Endothelial cell (in vitro differentiated cells): Measurements from ENCODE around the gene CDH20. TPM values are rescaled to one million over a fixed set of nuclear protein-coding genes. Genes with fewer than 3 reads are reported as not detected.

ENCODE experiments used
- DNase-seq: peaks from one replicate; pipeline ENCODE4 v3.0.0; 2021; ENCODE audit warnings: low spot score
- H3K27ac Mint-ChIP-seq: one replicate; pipeline ENCODE4 v1.8.0; 2021; ENCODE audit warnings: mixed read lengths, inconsistent platforms; ENCODE audit not compliant: unreplicated experiment
- H3K27me3 Mint-ChIP-seq: one replicate; pipeline ENCODE4 v1.8.0; 2021; ENCODE audit warnings: mild to moderate bottlenecking, moderate library complexity, mixed read lengths, inconsistent platforms; ENCODE audit not compliant: unreplicated experiment
- H3K36me3 Mint-ChIP-seq: one replicate; pipeline ENCODE4 v1.8.0; 2021; ENCODE audit warnings: mild to moderate bottlenecking, low read depth, mixed read lengths, inconsistent platforms; ENCODE audit not compliant: unreplicated experiment
- H3K4me1 Mint-ChIP-seq: one replicate; pipeline ENCODE4 v1.8.0; 2021; ENCODE audit warnings: mild to moderate bottlenecking, mixed read lengths, inconsistent platforms; ENCODE audit not compliant: unreplicated experiment
- H3K4me3 Mint-ChIP-seq: one replicate; pipeline ENCODE4 v1.8.0; 2021; ENCODE audit warnings: mild to moderate bottlenecking, mixed read lengths, inconsistent platforms; ENCODE audit not compliant: unreplicated experiment
- H3K9me3 Mint-ChIP-seq: one replicate; pipeline ENCODE4 v1.8.0; 2021; ENCODE audit warnings: mixed read lengths, inconsistent platforms; ENCODE audit not compliant: unreplicated experiment
- total RNA-seq: library from RNA; stranded (reverse); fragmentation: NEBNext Ultra II Directional; extraction: Animal tissue kit (Norgen Biotek cat#: 25700); gene quantifications from one replicate; pipeline ENCODE4 v1.2.1, GENCODE V29; 2021; ENCODE audit not compliant: unreplicated experiment
- TF ChIP-seq, protein P1 (sequence below): fragments of 200-600 bp; sonication (generic); IDR thresholded peaks from one replicate; pipeline ENCODE4 v1.5.0; 2021; ENCODE audit warnings: antibody characterized with exemption; ENCODE audit not compliant: unreplicated experiment

The CDH20 gene
- total RNA-seq, 1 donor from 2014 or later, result not detected

DNA sequence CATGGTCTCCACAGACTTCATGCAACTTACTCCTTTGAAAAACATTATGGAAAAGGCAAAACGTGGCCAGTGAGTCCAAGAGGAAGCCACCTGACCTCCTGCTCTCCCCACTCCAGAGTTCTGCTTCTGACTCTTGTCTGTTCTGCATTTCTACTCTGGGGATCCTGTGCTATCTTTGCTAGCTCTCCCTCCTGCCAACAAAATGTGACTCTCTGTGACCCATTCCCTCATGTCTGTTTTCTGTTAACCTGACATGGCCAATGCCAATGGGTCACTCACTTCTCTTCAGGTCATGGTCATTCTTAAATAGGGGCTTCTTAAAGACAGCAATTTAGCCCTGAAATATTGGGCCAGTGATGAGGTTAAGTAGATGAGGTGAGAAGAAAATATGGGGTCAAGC, 210.3 kb downstream of the CDH20 start:
- no peak overlapping the region for H3K4me3 Mint-ChIP-seq
- peaks cover 5% of the 10 kb centered on the region for H3K4me1 Mint-ChIP-seq
- no peaks in the 10 kb centered on the region for H3K36me3 Mint-ChIP-seq
- TF ChIP-seq, protein P1, sequence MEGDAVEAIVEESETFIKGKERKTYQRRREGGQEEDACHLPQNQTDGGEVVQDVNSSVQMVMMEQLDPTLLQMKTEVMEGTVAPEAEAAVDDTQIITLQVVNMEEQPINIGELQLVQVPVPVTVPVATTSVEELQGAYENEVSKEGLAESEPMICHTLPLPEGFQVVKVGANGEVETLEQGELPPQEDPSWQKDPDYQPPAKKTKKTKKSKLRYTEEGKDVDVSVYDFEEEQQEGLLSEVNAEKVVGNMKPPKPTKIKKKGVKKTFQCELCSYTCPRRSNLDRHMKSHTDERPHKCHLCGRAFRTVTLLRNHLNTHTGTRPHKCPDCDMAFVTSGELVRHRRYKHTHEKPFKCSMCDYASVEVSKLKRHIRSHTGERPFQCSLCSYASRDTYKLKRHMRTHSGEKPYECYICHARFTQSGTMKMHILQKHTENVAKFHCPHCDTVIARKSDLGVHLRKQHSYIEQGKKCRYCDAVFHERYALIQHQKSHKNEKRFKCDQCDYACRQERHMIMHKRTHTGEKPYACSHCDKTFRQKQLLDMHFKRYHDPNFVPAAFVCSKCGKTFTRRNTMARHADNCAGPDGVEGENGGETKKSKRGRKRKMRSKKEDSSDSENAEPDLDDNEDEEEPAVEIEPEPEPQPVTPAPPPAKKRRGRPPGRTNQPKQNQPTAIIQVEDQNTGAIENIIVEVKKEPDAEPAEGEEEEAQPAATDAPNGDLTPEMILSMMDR, result no peak
- H3K9me3 Mint-ChIP-seq, result no peaks in the 10 kb centered on the region
- DNase-seq, result no peak
- H3K27me3 Mint-ChIP-seq, result peaks cover 3% of the 10 kb centered on the region
- H3K27ac Mint-ChIP-seq, result no peak overlapping the region

DNA sequence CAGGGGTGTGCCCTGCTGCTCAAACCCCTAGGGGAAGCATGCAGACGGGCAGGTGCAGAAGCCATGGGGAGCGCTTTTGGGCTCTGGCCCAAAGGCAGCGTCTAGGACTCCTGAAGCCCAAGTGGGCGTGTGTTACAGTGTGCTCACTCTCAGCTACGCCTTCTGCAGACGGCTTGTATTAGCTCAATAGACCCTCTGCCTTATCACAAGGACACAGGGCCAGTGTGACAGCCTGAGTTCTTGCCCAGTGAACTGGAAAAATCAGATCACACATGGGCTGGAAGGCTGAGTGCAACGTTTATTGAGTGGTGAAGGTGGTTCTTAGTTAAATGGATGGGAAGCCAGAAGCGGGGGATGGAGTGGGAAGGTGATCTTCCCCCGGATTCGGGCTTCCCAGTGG, 210.9 kb downstream of the CDH20 start:
- TF ChIP-seq, protein P1, result no peak
- no peak for DNase-seq
- Mint-ChIP-seq H3K36me3 (no peaks in the 10 kb centered on the region), H3K4me3 (no peak overlapping the region), H3K27me3 (peaks cover 3% of the 10 kb centered on the region), H3K4me1 (peaks cover 6% of the 10 kb centered on the region), H3K9me3 (no peaks in the 10 kb centered on the region), H3K27ac (no peak overlapping the region)

DNA sequence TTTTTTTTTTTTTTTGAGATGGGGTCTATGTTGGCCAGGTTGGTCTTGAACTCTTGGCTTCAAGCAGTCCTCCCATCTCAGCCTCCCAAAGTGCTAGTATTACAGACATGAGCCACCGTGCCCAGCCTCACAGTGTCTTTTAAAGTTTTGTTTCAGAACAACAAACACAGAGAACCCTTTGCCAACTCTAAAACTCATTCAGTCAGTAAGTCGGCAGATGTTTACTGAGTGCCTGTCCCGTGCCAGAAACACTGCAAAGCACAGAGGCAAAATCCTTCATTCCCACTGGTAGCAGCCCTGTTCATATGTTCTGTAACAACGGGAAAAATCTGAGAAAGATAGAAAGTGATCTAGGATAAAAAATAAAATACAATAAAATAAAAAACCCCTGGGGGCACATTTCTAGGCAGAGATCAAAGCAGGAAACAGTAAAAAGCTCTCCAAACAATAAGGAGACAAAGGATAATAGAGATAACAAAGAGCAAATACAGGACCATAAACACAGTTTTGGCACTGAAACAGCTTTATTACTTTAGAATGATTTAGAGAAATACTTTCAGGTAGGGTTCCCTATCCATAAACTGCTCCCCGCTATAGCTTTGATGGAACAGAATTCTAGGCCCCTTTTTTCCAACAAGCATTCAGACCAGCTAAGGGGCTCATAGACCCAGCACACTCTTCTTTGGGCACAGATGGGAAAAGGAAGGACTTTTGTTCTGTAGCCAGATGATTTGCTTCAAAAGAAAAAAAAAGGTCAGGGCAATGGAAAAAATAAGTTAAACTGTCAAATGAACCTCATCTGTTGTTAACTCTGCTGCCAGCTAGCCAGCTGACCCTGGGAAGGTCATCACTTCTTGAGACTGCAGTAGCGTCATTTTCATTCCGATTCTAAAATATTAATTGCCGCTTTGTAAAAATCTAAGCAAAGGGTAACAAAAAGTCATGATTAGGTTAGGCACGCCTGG, 212.3 kb downstream of the CDH20 start:
- Mint-ChIP-seq H3K4me3 (no peak overlapping the region), H3K4me1 (peaks cover 13% of the 10 kb centered on the region), H3K9me3 (no peaks in the 10 kb centered on the region), H3K27ac (no peak overlapping the region), H3K36me3 (no peaks in the 10 kb centered on the region), H3K27me3 (peaks cover 5% of the 10 kb centered on the region)
- TF ChIP-seq, protein P1, result no peak
- DNase-seq, result no peak

GRCh38 chr18:61546590-61546989, 213.4 kb downstream of the CDH20 start:
- no peak for DNase-seq
- Mint-ChIP-seq H3K27me3 (peaks cover 5% of the 10 kb centered on the region), H3K4me1 (peaks cover 13% of the 10 kb centered on the region), H3K4me3 (no peak overlapping the region), H3K27ac (no peak overlapping the region), H3K36me3 (no peaks in the 10 kb centered on the region), H3K9me3 (no peaks in the 10 kb centered on the region)
- TF ChIP-seq, protein P1, result no peak

- no peaks in the 10 kb centered on the region for H3K36me3 Mint-ChIP-seq
- TF ChIP-seq, protein P1, result no peak
- no peaks in the 10 kb centered on the region for H3K9me3 Mint-ChIP-seq
- peaks cover 2% of the 10 kb centered on the region for H3K27me3 Mint-ChIP-seq
- peaks cover 13% of the 10 kb centered on the region for H3K4me1 Mint-ChIP-seq
- no peak overlapping the region for H3K4me3 Mint-ChIP-seq
- no peak overlapping the region for H3K27ac Mint-ChIP-seq
- no peak for DNase-seq
Measured at GRCh38 chr18:61549416-61549815, 216.2 kb downstream of the CDH20 start.
